ENCODE measurements around the gene SLC23A2.

Gene SLC23A2

GRCh38 chr20:4893709-4894108 is 107.6 kb downstream of the SLC23A2 start:
- DNase-seq (ENCODE audit: low read depth, low spot score), result no peak
- no peak for TF ChIP-seq CTCF (IDR thresholded peaks at IDR 0.05; ENCODE audit: low read depth, low read length)
- H3K4me3 ChIP-seq (ENCODE audit: low read depth, low read length), result no peak overlapping the region
- in situ Hi-C loops (cut with HindIII; ENCODE audit: low sequenced_read_pairs), result no loop called here

GRCh38 chr20:4891997-4892396 is 109.3 kb downstream of the SLC23A2 start:
- in situ Hi-C loops (cut with HindIII; ENCODE audit: low sequenced_read_pairs), result no loop called here
- DNase-seq (ENCODE audit: low read depth, low spot score), result no peak
- TF ChIP-seq CTCF (IDR thresholded peaks at IDR 0.05; ENCODE audit: low read depth, low read length), result no peak
- H3K4me3 ChIP-seq (ENCODE audit: low read depth, low read length), result no peak overlapping the region

- H3K4me3 ChIP-seq (ENCODE audit: low read depth, low read length), result no peak overlapping the region
- no peak for DNase-seq (ENCODE audit: low read depth, low spot score)
- in situ Hi-C loops (cut with HindIII; ENCODE audit: low sequenced_read_pairs), result no loop called here
- TF ChIP-seq CTCF (IDR thresholded peaks at IDR 0.05; ENCODE audit: low read depth, low read length), result no peak
These were observed 110.0 kb downstream of the SLC23A2 start for GRCh38 chr20:4891190-4891763.

- in situ Hi-C loops (cut with HindIII; ENCODE audit: low sequenced_read_pairs), result no loop called here
- TF ChIP-seq CTCF (IDR thresholded peaks at IDR 0.05; ENCODE audit: low read depth, low read length), result no peak
- DNase-seq (ENCODE audit: low read depth, low spot score), result no peak
- H3K4me3 ChIP-seq (ENCODE audit: low read depth, low read length), result no peak overlapping the region
These were observed 111.9 kb downstream of the SLC23A2 start for GRCh38 chr20:4889446-4889845.

- TF ChIP-seq CTCF (IDR thresholded peaks at IDR 0.05; ENCODE audit: low read depth, low read length), result no peak
- no peak overlapping the region for H3K4me3 ChIP-seq (ENCODE audit: low read depth, low read length)
- in situ Hi-C loops (cut with HindIII; ENCODE audit: low sequenced_read_pairs), result no loop called here
These were observed 113.7 kb downstream of the SLC23A2 start for GRCh38 chr20:4887586-4887985.

GRCh38 chr20:4886771-4887527 is 114.4 kb downstream of the SLC23A2 start:
- no peak overlapping the region for H3K4me3 ChIP-seq (ENCODE audit: low read depth, low read length)
- in situ Hi-C loops (cut with HindIII; ENCODE audit: low sequenced_read_pairs), result no loop called here
- no peak for DNase-seq (ENCODE audit: low read depth, low spot score)
- no peak for TF ChIP-seq CTCF (IDR thresholded peaks at IDR 0.05; ENCODE audit: low read depth, low read length)

More at GRCh38 chr20:4887586-4887985, 113.7 kb downstream of the SLC23A2 start:
- no peak for DNase-seq (ENCODE audit: low read depth, low spot score)

All from astrocyte of the spinal cord (primary cell).